ENCODE data around the gene MAD2L2. TPM values are rescaled to one million over a fixed set of nuclear protein-coding genes. Genes with fewer than 3 reads are reported as not detected.

MAD2L2 gene
- total RNA-seq, 1 donor from 2014 or later, result 23.0 TPM

GRCh38 chr1:11704691-11705475 is 23.9 kb upstream of the MAD2L2 start:
- DNase-seq (ENCODE audit: low read depth in 2 of 2), result no peak

- no peak for DNase-seq (ENCODE audit: low read depth in 2 of 2)
Measured at GRCh38 chr1:11704194-11704529, 23.2 kb upstream of the MAD2L2 start.

- no peak for DNase-seq (ENCODE audit: low read depth in 2 of 2)
Measured at GRCh38 chr1:11703357-11704193, 22.6 kb upstream of the MAD2L2 start.

GRCh38 chr1:11701981-11702803 is 21.2 kb upstream of the MAD2L2 start:
- no peak for DNase-seq (ENCODE audit: low read depth in 2 of 2)

GRCh38 chr1:11701551-11701961 is 20.6 kb upstream of the MAD2L2 start:
- no peak for DNase-seq (ENCODE audit: low read depth in 2 of 2)

GRCh38 chr1:11700601-11701467 is 19.9 kb upstream of the MAD2L2 start:
- no peak for DNase-seq (ENCODE audit: low read depth in 2 of 2)

GRCh38 chr1:11697893-11698210 is 16.9 kb upstream of the MAD2L2 start:
- no peak for DNase-seq (ENCODE audit: low read depth in 2 of 2)

- no peak for DNase-seq (ENCODE audit: low read depth in 2 of 2)
Measured at GRCh38 chr1:11697188-11697892, 16.4 kb upstream of the MAD2L2 start.

- DNase-seq (ENCODE audit: low read depth in 2 of 2), result no peak
Measured at GRCh38 chr1:11695861-11696260, 14.9 kb upstream of the MAD2L2 start.

GRCh38 chr1:11693917-11694316 is 13.0 kb upstream of the MAD2L2 start:
- no peak for DNase-seq (ENCODE audit: low read depth in 2 of 2)

GRCh38 chr1:11693024-11693590 is 12.2 kb upstream of the MAD2L2 start:
- DNase-seq (ENCODE audit: low read depth in 2 of 2), result peak; percentile 36 to 86

GRCh38 chr1:11691928-11692711 is 11.2 kb upstream of the MAD2L2 start:
- DNase-seq (ENCODE audit: low read depth in 2 of 2), result no peak

GRCh38 chr1:11691302-11691914 is 10.5 kb upstream of the MAD2L2 start, which contains the start of gene DRAXIN:
TSS of gene DRAXIN (plus strand) at chr1:11691710. CDS start at chr1:11706259, 14,549 bp downstream.
- DNase-seq (ENCODE audit: low read depth in 2 of 2), result peak in 1 of 2 donors; percentile 17

- DNase-seq (ENCODE audit: low read depth in 2 of 2), result no peak
Measured at GRCh38 chr1:11690397-11691301, 9.7 kb upstream of the MAD2L2 start.

GRCh38 chr1:11688506-11688905 is 7.6 kb upstream of the MAD2L2 start:
- no peak for DNase-seq (ENCODE audit: low read depth in 2 of 2)

- DNase-seq (ENCODE audit: low read depth in 2 of 2), result no peak
Measured at GRCh38 chr1:11685210-11685752, 4.3 kb upstream of the MAD2L2 start.

- DNase-seq (ENCODE audit: low read depth in 2 of 2), result no peak
Measured at GRCh38 chr1:11684070-11684469, 3.1 kb upstream of the MAD2L2 start.
